GM21529 (cell line): ENCODE measurements around the gene MERTK.

ENCODE experiments used
- ATAC-seq: cut with Tn5 transposase; IDR thresholded peaks from one replicate; pipeline ENCODE4 v1.9.1; 2021; ENCODE audit not compliant: unreplicated experiment

The MERTK gene

DNA sequence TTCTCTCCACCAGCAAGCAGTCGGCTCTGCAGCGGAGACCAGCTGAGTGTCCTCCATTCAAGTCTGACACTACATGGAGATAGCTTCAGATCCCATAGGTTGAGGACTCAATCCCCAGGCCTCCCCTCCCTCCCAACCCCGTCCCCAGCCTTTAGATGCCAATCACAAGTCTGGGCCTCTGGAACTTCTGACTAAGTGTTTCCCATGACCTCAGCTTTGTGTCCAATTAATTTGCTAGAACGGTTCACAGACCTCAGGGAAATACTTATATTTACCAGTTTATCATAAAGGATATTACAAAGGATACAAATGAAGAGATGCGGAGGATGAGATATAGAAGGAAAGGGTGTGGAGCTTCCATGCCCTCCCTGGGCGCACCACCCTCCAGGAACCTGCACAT lies 77.4 kb downstream of the MERTK start:
- ATAC-seq: no peak

DNA sequence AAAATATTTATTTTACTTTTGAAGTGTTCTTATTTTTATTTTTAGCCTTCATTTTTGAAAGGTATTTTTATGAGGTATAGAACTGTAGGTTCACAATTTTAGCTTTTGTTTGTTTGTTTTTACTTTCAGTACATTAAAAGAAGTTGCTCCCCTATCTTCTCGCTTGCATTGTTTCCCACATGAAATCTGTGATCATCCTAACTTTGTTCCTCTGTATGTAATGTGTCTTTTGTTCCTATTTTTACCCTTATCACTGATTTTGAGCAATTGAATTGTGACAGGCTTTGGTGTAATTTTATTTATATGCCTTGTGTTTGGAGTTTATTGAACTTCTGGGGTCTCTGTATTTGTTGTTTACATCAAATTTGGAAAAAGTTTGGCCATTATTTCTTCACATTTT lies 78.8 kb downstream of the MERTK start:
- no peak for ATAC-seq

GRCh38 chr2:111978452-111979170 lies 80.2 kb downstream of the MERTK start:
- no peak for ATAC-seq

DNA sequence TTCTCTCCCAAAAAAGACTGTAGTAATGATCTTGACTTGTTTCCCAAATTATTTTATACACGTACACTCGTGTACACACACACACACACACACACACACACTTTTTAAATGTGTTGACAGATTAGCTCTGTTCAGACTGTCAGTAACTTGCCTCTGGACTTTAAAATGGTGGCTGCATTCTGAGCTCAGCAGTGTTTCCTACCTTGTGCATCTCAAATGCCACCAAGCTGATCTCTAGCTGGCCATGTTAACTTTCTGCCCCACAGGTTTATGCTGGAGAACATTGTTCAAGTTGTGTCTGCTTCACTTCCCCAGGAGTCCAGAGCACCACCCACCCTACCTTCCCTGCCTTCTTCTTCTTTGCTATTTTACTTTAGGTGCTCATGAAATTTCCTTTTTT lies 83.3 kb downstream of the MERTK start:
- no peak for ATAC-seq

DNA sequence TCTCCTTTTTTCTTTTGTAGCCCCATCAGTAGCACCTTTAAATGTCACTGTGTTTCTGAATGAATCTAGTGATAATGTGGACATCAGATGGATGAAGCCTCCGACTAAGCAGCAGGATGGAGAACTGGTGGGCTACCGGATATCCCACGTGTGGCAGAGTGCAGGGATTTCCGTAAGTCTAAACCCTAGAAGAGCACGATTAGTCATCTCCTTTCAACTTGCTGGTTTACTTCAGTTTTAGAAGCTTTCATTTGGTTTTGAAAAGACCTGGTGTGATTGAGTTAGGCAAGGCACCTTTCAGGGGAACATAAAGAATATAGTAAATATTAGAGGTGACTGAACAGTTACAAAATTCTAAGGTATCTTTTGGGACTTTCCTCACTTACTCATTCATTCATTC lies 84.4 kb downstream of the MERTK start:
- ATAC-seq: no peak

GRCh38 chr2:111983478-111984212 lies 85.2 kb downstream of the MERTK start:
- ATAC-seq: no peak

- ATAC-seq: no peak
Measured at GRCh38 chr2:111984213-111984604, 85.8 kb downstream of the MERTK start.

DNA sequence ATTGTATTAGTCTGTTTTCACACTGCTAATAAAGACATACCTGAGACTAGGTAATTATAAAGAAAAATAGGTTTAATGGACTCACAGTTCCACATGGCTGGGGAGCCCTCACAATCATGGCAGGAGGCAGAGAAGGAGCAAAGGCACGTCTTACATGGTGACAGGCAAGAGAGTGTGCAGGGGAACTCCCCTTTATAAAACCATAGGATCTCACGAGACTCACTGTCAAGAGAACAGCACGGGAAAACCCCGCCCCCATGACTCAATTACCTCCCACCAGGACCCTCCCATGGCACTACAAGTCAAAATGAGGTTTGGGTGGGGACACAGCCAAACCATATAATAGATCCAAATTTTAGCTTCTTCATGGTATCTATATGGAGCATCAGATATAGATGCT lies 87.1 kb downstream of the MERTK start:
- ATAC-seq: no peak

DNA sequence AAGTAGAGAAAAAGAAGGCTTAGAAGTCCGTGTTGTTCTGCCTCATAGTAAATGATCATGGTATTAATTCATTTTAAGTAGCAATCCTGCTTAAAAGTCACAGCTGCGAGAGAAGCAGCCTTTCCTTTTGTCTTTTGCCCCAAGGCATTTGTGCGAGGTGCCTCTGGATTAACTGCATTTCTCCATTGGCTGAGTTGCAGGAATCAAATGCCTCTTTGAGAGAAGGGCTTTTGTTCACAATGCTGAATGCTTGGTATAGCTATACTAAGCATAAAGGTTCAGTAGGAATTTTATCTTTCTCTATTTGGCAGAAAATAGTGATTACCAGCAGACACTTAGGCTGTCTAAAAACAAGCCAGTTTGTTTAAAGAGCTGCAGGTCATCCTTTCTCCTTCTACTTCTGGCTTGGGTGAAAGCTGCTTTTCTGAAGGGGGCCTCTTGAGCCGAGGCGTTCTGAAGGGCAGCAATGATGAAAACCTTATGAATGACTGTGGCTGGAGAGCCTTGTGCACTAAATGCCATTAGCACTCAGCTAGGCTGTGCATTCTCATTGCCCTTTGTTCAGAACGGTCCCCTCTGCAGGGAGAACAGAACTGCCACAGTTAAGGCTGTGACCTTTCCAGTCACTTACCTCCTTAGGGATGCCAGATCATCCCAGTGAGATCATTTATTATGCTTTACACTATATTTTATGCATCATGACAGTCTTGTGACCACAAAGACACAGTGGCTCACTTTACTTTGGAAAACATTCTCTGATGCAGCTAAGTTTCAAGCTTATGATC lies 87.9 kb downstream of the MERTK start:
- no peak for ATAC-seq

DNA sequence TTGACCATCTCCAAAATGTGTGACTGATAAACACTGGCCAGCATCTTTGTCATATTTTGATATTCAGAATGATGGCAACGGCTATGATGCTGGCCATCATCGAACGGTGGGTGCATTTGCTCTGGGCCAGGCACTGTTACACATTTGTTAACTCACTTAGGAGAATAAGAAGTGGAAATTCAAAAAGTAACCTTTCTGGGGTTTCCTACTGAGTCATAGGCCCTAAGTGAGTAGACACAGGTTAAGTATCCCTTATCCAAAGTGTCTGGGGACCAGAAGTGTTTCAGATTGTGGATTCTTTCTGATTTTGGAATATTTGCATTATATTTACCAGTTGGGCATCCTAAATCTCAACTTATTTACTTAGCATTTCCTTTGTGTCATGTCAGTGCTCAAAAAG lies 92.0 kb downstream of the MERTK start:
- ATAC-seq: no peak

GRCh38 chr2:111990856-111991255 lies 92.4 kb downstream of the MERTK start:
- ATAC-seq: no peak

DNA sequence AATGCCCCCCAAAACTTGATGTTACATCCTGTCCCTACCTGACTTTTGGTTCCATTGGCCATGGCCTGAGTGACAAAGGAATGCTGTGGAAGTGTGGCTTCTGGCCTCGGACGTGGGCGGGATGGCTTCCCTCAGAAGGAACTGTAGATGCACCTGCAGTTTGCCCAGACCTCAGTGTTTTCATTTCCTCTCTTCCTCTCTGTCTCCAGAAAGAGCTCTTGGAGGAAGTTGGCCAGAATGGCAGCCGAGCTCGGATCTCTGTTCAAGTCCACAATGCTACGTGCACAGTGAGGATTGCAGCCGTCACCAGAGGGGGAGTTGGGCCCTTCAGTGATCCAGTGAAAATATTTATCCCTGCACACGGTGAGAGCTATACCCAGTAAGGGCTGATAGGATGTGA lies 95.6 kb downstream of the MERTK start:
- ATAC-seq: no peak

- no peak for ATAC-seq
Measured at GRCh38 chr2:111995148-111995547, 96.7 kb downstream of the MERTK start.

- ATAC-seq: no peak
Measured at GRCh38 chr2:111999809-112000208, 101.4 kb downstream of the MERTK start.

DNA sequence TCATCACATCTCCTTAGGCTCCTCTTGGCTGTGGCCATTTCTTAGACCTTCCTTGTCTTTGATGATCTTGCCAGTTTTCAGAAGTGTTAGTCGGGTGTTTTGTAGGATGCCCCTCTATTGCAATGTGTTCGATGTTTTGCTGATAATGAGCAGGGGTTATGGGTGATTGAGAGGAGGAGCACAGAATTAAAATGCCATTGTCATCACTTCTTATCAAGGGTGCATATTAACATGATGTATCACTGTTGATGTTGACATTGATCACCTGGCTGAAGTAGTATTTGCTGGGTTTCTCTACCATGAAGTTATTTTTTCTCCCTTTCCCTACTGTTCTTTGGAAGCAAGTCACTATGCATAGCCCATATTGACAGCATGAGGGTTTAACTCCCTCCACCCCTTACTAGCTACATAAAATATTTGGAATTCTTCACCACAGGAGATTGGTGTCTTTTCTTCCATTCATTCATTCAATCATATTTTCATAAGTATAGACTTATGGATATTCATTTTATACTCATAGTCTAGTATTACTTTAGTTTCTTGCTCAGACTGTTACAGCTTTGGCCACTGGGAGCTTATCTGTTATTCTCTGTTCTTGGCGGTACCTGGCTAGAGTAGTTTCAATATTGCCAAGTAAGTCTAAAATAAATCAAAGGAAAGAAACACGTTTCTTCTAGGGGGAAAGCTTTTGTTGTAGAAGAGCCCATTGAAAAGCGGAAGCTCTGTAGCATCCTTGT lies 102.2 kb downstream of the MERTK start:
- peak; percentile 30 for ATAC-seq

DNA sequence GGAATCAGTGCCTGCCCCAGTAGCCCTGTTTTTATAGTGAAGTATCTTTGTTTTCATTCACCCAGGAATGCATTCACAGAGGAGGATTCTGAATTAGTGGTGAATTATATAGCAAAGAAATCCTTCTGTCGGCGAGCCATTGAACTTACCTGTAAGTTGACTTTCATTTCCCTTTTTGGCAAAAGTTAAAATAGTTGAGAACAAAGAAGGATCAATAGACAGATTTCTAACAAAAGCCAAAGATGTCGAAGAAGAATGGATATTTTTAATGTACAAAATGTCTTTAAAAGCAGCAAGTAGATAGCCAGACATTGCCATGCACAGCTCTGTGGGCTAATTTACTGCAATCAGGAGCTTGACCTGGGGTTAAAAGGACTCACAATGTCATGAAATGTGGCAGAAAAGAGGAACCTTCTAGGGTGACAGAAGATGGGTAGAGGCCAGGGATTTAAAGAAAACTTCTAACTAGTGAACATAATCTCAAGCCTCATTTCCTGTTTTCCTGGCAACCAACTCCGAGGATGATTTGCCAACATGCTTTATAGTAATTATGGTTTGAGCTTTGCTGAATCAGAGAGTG lies 102.8 kb downstream of the MERTK start:
- ATAC-seq: peak; percentile 40

DNA sequence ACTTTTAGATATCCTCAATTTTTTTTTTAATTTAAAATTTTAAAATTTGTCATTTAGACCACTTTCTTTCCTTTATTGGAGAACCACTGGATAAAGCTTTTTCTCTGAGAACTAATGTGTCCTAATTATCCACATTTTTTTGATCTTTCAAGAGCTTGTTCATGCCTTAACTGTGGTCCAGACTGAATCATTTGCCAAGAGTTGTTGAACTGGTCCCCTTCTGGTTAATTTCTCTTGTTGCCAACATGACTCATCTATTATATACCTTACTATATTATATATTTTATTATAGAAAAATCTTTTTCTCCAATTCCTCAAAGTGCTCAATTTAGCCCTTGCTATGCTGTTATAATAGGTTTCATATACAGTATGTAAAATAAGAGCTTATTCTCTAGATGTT lies 103.5 kb downstream of the MERTK start:
- ATAC-seq: no peak

GRCh38 chr2:112003576-112004252 lies 105.3 kb downstream of the MERTK start:
- ATAC-seq: no peak

DNA sequence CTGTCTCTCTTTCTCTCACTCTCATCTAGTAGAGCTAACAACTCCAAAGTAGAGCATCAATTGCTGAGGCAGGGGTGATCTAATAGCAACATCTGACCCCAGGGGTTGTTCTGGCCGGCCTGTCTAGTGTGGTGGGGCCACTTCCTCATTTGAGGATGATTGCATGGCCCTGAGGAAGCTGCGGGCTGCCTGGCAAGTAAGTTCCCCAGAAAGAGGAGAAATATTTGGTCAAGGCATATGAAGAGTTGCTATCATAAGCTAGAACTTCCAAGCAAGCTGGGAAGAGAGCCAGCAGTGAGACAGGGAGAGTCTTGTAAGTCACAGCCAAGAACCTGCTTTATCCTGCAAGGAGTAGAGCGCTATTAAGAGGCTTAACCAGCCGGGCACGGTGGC lies 105.8 kb downstream of the MERTK start:
- ATAC-seq: peak; percentile 57

DNA sequence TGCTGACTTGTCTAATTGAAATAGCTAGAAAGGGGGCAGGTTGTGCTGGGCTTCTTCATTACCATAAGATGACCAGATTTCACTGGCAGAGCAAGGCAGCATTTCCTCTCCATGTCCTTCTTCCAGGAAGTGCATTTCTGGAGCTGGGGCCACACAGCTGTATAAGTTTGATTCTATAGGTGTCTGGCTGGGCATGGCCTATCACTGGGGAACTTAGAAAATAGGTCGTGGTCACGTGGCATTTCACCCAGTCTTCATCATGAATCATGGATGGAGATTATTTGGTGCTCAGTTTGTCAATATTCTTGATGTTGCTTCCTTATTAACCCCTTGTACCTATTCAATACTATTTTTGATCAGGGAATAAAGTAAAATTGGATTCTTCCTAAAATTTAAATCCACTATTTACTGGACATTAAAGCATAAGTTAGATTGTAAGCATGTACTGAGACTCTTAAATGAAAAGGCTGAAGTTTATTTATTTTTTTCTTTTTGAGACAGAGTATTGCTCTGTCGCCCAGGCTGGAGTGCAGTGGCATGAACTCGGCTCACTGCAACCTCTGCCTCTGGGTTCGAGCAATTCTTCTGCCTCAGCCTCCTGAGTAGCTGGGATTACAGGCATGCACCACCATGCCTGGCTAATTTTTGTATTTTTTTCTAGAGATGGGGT lies 107.1 kb downstream of the MERTK start:
- no peak for ATAC-seq
